ENCODE data around the gene CLEC20A.

Gene CLEC20A

DNA sequence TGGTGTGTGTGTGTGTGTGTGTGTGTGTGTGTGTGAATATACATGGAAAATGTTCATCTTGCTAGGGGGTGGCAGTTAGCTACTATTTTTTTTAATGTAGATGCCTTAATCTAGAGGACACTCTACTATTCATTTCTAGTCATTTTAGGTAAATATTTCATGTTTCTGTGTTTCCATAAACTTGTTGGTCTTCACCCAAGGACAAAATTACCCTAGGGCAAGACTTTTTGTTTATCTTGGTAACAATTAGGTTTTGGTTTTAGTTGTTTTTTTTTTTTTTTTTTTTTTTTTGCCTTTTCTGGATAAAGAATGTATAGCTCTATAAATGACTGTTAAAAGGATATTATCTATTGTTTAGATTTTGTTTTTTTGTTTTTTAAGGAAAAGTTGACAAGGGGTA is 32.2 kb downstream of the CLEC20A start:
- H3K9me3 ChIP-seq (ENCODE audit: control insufficient read depth, insufficient read depth, low read depth, low read length), result no peaks in the 10 kb centered on the region
- ChIA-PET CTCF (interaction anchor here (0.6 to 2.6 kb wide), 4 partner anchors 28 to 538 kb away, joined by 3 to 19 read pairs (median 4); no protein-coding TSS in a partner anchor), POLR2A (interaction anchor here (0.6 kb wide), 1 partner anchor 14 kb away, joined by 4 read pairs; no protein-coding TSS in a partner anchor)
- no peak overlapping the region for H3K27ac ChIP-seq (ENCODE audit: extremely low read depth, low read depth, low read length)
- H3K36me3 ChIP-seq (ENCODE audit: control insufficient read depth in 2 of 2, insufficient read depth in 1 of 2, low read length in 2 of 2), result peaks cover 0 to 16% of the 10 kb centered on the region in 2 experiments; a peak in 1 of 3 replicates
- H3K4me1 ChIP-seq (ENCODE audit: control insufficient read depth, insufficient read depth, low read length), result no peaks in the 10 kb centered on the region
- no peak overlapping the region for H3K4me3 ChIP-seq (ENCODE audit: low read depth, low read length)
- TF ChIP-seq ZNF837 (tag by site-specific recombination; IDR thresholded peaks at IDR 0.05) (no peak), MEIS1 (CRISPR knock-in tag; IDR thresholded peaks at IDR 0.05; ENCODE audit: borderline replicate concordance) (no peak), ZFHX2 (tag by site-specific recombination; conservative IDR thresholded peaks at IDR 0.05) (no peak), ZNF221 (tag by site-specific recombination; IDR thresholded peaks at IDR 0.05; ENCODE audit: borderline replicate concordance) (no peak)
- TF ChIP-seq, protein P1, sequence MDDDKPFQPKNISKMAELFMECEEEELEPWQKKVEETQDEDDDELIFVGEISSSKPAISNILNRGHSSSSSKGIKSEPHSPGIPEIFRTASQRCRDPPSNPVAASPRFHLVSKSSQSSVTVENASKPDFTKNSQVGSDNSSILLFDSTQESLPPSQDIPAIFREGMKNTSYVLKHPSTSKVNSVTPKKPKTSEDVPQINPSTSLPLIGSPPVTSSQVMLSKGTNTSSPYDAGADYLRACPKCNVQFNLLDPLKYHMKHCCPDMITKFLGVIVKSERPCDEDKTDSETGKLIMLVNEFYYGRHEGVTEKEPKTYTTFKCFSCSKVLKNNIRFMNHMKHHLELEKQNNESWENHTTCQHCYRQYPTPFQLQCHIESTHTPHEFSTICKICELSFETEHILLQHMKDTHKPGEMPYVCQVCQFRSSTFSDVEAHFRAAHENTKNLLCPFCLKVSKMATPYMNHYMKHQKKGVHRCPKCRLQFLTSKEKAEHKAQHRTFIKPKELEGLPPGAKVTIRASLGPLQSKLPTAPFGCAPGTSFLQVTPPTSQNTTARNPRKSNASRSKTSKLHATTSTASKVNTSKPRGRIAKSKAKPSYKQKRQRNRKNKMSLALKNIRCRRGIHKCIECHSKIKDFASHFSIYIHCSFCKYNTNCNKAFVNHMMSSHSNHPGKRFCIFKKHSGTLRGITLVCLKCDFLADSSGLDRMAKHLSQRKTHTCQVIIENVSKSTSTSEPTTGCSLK (tag by site-specific recombination; IDR thresholded peaks at IDR 0.05), result no peak

DNA sequence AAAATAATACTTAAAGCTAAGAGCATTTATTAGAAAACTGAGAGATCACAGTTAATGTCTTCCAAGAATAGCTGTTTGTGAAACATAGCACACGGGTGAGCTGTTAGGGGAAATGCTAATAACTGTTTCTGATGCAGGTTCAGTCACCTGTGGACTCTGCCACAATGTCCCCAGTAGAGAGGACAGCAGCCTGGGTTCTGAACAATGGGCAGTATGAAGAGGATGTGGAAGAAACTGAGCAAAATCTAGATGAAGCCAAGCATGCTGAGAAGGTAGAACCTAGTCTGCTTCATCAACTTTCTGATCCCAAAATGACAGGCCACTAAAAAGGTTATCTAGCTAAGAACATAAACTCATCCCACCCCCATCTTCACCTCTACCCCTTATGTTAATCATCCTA is 32.6 kb downstream of the CLEC20A start:
- H3K4me3 ChIP-seq (ENCODE audit: low read depth, low read length), result no peak overlapping the region

DNA sequence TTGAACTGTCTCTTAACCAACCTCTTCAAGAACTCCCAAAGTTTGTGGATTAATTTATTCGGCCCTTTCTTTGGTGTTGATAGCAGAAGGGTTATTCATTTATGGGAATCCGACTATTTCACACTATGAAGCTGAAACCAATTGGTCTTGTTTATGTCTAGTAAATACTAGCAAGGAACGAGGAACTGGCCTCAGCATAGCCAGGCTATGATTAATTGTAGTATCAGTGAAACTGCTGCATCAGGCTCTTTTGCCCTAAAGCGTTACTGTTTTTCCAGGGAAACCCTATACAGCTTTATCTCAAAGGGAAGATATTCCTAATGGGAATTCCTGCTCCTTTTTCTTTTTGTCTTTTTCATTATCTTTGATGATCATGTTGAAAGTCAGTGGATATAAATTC is 35.1 kb downstream of the CLEC20A start:
- Histone ChIP-seq H3K27ac (ENCODE audit: extremely low read depth, low read depth, low read length) (no peak overlapping the region), H3K4me1 (ENCODE audit: control insufficient read depth, insufficient read depth, low read length) (no peaks in the 10 kb centered on the region), H3K36me3 (ENCODE audit: control insufficient read depth in 2 of 2, insufficient read depth in 1 of 2, low read length in 2 of 2) (peaks cover 0 to 20% of the 10 kb centered on the region in 2 experiments; a peak in 1 of 3 replicates), H3K9me3 (ENCODE audit: control insufficient read depth, insufficient read depth, low read depth, low read length) (no peaks in the 10 kb centered on the region), H3K4me3 (ENCODE audit: low read depth, low read length) (no peak overlapping the region)
- TF ChIP-seq ZNF391 (tag by site-specific recombination; IDR thresholded peaks at IDR 0.05; ENCODE audit: borderline replicate concordance, low read depth) (no peak), KLF9 (tag by site-specific recombination; IDR thresholded peaks at IDR 0.05; ENCODE audit: low read depth) (no peak), GLI4 (tag by site-specific recombination; IDR thresholded peaks at IDR 0.05) (no peak)
- ChIA-PET CTCF (interaction anchor here (1.1 kb wide), 1 partner anchor 40 kb away, joined by 3 read pairs; no protein-coding TSS in a partner anchor), POLR2A (no interaction called here)

More for the DNA sequence above, 32.6 kb downstream of the CLEC20A start:
- no peak overlapping the region for H3K27ac ChIP-seq (ENCODE audit: extremely low read depth, low read depth, low read length)
- no peaks in the 10 kb centered on the region for H3K4me1 ChIP-seq (ENCODE audit: control insufficient read depth, insufficient read depth, low read length)
- peaks cover 0 to 16% of the 10 kb centered on the region in 2 experiments; a peak in 1 of 3 replicates for H3K36me3 ChIP-seq (ENCODE audit: control insufficient read depth in 2 of 2, insufficient read depth in 1 of 2, low read length in 2 of 2)
- no peaks in the 10 kb centered on the region for H3K9me3 ChIP-seq (ENCODE audit: control insufficient read depth, insufficient read depth, low read depth, low read length)
- ChIA-PET POLR2A (no interaction called here), CTCF (interaction anchor here (0.8 to 2.6 kb wide), 3 partner anchors 29 to 432 kb away, joined by 3 to 19 read pairs (median 3); no protein-coding TSS in a partner anchor)
- no peak for TF ChIP-seq ZNF24 (tag by site-specific recombination; IDR thresholded peaks at IDR 0.05)
- no peak for TF ChIP-seq ZFP3 (tag by site-specific recombination; IDR thresholded peaks at IDR 0.05; ENCODE audit: low read depth)
- TF ChIP-seq, protein P2, sequence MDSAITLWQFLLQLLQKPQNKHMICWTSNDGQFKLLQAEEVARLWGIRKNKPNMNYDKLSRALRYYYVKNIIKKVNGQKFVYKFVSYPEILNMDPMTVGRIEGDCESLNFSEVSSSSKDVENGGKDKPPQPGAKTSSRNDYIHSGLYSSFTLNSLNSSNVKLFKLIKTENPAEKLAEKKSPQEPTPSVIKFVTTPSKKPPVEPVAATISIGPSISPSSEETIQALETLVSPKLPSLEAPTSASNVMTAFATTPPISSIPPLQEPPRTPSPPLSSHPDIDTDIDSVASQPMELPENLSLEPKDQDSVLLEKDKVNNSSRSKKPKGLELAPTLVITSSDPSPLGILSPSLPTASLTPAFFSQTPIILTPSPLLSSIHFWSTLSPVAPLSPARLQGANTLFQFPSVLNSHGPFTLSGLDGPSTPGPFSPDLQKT (IDR thresholded peaks at IDR 0.05; ENCODE audit: borderline replicate concordance, low read depth, low read length), result no peak
- TF ChIP-seq ZNF274 (IDR thresholded peaks at IDR 0.05; ENCODE audit: low read length), result no peak
- TF ChIP-seq ZNF274 (tag by site-specific recombination; IDR thresholded peaks at IDR 0.05; ENCODE audit: borderline replicate concordance), result no peak
- no peak for TF ChIP-seq ZBTB20 (tag by site-specific recombination; IDR thresholded peaks at IDR 0.05)
- no peak for TF ChIP-seq SCRT1 (tag by site-specific recombination; IDR thresholded peaks at IDR 0.05; ENCODE audit: borderline replicate concordance)
- no peak for TF ChIP-seq ZNF555 (tag by site-specific recombination; conservative IDR thresholded peaks at IDR 0.05)
- no peak for TF ChIP-seq ZNF311 (tag by site-specific recombination; IDR thresholded peaks at IDR 0.05; ENCODE audit: borderline replicate concordance)
- TF ChIP-seq GLI4 (tag by site-specific recombination; IDR thresholded peaks at IDR 0.05), result no peak
- TF ChIP-seq ZNF654 (tag by site-specific recombination; IDR thresholded peaks at IDR 0.05; ENCODE audit: low read depth), result no peak
